Measurements from ENCODE around the gene TOR1AIP1.

The TOR1AIP1 gene

DNA sequence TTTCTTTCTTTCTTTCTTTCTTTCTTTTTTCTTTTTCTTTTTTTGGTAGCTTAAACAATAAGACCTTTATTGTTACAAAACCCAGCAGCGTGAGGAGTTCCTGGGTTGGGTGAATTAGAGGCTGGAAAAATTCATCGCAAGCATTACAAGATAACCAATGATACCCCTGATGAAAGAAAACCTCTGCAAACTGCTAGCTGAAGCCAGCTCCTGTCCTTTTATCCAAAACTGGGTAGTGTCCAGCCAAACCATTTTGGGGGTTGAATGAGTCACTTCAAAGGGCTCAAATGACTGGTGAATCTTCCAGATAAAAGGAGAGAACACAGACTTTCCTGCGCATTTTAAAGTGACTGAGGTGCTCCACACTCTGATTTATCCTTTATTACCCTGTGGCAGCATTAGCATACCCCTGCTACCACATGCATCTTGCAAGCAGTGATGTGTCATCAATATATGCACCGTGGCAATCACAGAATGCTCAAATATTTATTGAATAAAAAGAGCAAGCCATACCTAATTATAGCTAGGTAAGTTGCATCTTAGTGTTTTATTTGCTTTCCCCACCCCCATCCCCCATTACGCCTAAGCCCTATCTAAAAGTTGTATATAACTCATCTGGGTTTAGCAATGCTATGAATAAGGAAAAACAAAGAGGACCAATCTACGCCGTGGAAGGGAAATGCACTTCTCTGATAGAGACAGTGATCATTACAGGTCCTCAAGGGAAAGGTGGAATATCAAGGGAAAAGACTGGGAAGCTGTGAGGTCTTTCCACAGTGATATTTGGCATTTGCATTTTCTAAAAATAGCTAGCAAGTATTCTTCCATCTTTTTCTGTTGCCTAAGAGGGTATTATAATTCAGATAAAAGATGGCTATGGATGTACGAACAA is 40.1 kb downstream of the TOR1AIP1 start:
- no peak overlapping the region for H3K27ac ChIP-seq (ENCODE audit: insufficient read depth, low read depth, low read length, poor library complexity, severe bottlenecking)
- 84 to 89% methylated on average over 5 to 8 of the region's 8 CpGs for WGBS, 2 experiments
- H3K4me3 ChIP-seq (ENCODE audit: insufficient read depth, low read depth, low read length), result no peak overlapping the region

DNA sequence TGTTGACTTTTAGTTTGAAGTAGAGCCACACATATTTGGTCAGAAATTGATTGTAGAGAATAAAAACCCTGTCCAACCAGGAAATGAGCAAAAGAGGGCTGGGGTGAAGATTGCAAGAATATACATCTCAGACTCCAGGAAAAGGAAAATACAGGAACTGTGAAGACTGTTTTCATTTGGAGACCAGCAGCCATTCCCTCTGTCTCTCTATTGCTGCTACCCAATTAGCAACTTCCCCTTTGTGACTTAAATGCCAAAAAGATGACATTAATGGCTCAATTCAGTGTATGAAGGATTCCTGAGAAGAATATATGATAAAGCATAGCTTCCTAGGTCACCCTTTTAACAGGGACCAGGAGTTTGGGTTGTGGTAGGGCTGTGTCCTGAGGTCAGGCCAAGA is 40.9 kb downstream of the TOR1AIP1 start:
- Histone ChIP-seq H3K27ac (ENCODE audit: insufficient read depth, low read depth, low read length, poor library complexity, severe bottlenecking) (no peak overlapping the region), H3K36me3 (ENCODE audit: control insufficient read depth, insufficient read depth, low read length) (peaks cover 6% of the 10 kb centered on the region), H3K27me3 (ENCODE audit: control insufficient read depth, insufficient read depth, low read length, poor library complexity, severe bottlenecking) (no peaks in the 10 kb centered on the region), H3K9me3 (ENCODE audit: control insufficient read depth, low read length) (no peaks in the 10 kb centered on the region), H3K4me3 (ENCODE audit: insufficient read depth, low read depth, low read length) (no peak overlapping the region), H3K4me1 (ENCODE audit: control insufficient read depth, insufficient read depth, low read length) (no peaks in the 10 kb centered on the region)

More for the DNA sequence above, 40.1 kb downstream of the TOR1AIP1 start:
- H3K4me1 ChIP-seq (ENCODE audit: control insufficient read depth, insufficient read depth, low read length), result no peaks in the 10 kb centered on the region
- peaks cover 13% of the 10 kb centered on the region for H3K36me3 ChIP-seq (ENCODE audit: control insufficient read depth, insufficient read depth, low read length)
- no peaks in the 10 kb centered on the region for H3K27me3 ChIP-seq (ENCODE audit: control insufficient read depth, insufficient read depth, low read length, poor library complexity, severe bottlenecking)
- H3K9me3 ChIP-seq (ENCODE audit: control insufficient read depth, low read length), result no peaks in the 10 kb centered on the region

GRCh38 chr1:179924268-179924667 is 42.2 kb downstream of the TOR1AIP1 start:
- 100% methylated on average over 1 of the region's 1 CpG for WGBS, 2 experiments
- Histone ChIP-seq H3K36me3 (ENCODE audit: control insufficient read depth, insufficient read depth, low read length) (peaks cover 2% of the 10 kb centered on the region), H3K27ac (ENCODE audit: insufficient read depth, low read depth, low read length, poor library complexity, severe bottlenecking) (no peak overlapping the region)

DNA sequence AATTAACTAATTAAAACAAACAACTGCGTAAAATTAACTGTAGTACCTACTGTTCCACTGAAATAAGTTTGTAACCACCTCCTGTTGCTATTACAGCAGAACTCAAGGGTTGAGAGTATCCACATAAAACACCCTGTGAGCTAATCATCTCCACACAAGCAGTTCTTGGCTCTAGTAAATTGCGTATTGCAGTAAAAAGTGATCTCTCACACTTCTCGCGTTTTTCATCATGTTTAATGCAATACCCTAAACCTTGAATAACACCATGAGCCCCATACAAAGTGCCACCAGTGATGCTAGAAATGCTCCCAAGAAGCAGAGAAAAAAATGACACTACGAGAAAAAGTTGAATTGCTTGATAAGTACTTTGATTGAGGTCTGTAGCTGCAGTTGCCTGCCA is 43.2 kb downstream of the TOR1AIP1 start:
- Histone ChIP-seq H3K27ac (ENCODE audit: insufficient read depth, low read depth, low read length, poor library complexity, severe bottlenecking) (no peak overlapping the region), H3K36me3 (ENCODE audit: control insufficient read depth, insufficient read depth, low read length) (no peaks in the 10 kb centered on the region), H3K4me3 (ENCODE audit: insufficient read depth, low read depth, low read length) (no peak overlapping the region), H3K4me1 (ENCODE audit: control insufficient read depth, insufficient read depth, low read length) (no peaks in the 10 kb centered on the region), H3K9me3 (ENCODE audit: control insufficient read depth, low read length) (no peaks in the 10 kb centered on the region), H3K27me3 (ENCODE audit: control insufficient read depth, insufficient read depth, low read length, poor library complexity, severe bottlenecking) (no peaks in the 10 kb centered on the region)
- 95 to 97% methylated on average over 5 of the region's 5 CpGs for WGBS, 2 experiments

More at GRCh38 chr1:179924268-179924667, 42.2 kb downstream of the TOR1AIP1 start:
- Histone ChIP-seq H3K27me3 (ENCODE audit: control insufficient read depth, insufficient read depth, low read length, poor library complexity, severe bottlenecking) (no peaks in the 10 kb centered on the region), H3K9me3 (ENCODE audit: control insufficient read depth, low read length) (no peaks in the 10 kb centered on the region), H3K4me3 (ENCODE audit: insufficient read depth, low read depth, low read length) (no peak overlapping the region), H3K4me1 (ENCODE audit: control insufficient read depth, insufficient read depth, low read length) (no peaks in the 10 kb centered on the region)

- H3K27ac ChIP-seq (ENCODE audit: insufficient read depth, low read depth, low read length, poor library complexity, severe bottlenecking), result no peak overlapping the region
- H3K36me3 ChIP-seq (ENCODE audit: control insufficient read depth, insufficient read depth, low read length), result no peaks in the 10 kb centered on the region
- no peaks in the 10 kb centered on the region for H3K27me3 ChIP-seq (ENCODE audit: control insufficient read depth, insufficient read depth, low read length, poor library complexity, severe bottlenecking)
- 86 to 96% methylated on average over 2 to 4 of the region's 4 CpGs for WGBS, 2 experiments
- H3K9me3 ChIP-seq (ENCODE audit: control insufficient read depth, low read length), result no peaks in the 10 kb centered on the region
- no peaks in the 10 kb centered on the region for H3K4me1 ChIP-seq (ENCODE audit: control insufficient read depth, insufficient read depth, low read length)
- H3K4me3 ChIP-seq (ENCODE audit: insufficient read depth, low read depth, low read length), result no peak overlapping the region
Observed at GRCh38 chr1:179925922-179926849, 44.1 kb downstream of the TOR1AIP1 start.

- 93 to 99% methylated on average over 3 of the region's 3 CpGs for WGBS, 2 experiments
- H3K36me3 ChIP-seq (ENCODE audit: control insufficient read depth, insufficient read depth, low read length), result no peaks in the 10 kb centered on the region
- no peaks in the 10 kb centered on the region for H3K9me3 ChIP-seq (ENCODE audit: control insufficient read depth, low read length)
- no peak overlapping the region for H3K4me3 ChIP-seq (ENCODE audit: insufficient read depth, low read depth, low read length)
- no peak overlapping the region for H3K27ac ChIP-seq (ENCODE audit: insufficient read depth, low read depth, low read length, poor library complexity, severe bottlenecking)
- H3K27me3 ChIP-seq (ENCODE audit: control insufficient read depth, insufficient read depth, low read length, poor library complexity, severe bottlenecking), result no peaks in the 10 kb centered on the region
- no peaks in the 10 kb centered on the region for H3K4me1 ChIP-seq (ENCODE audit: control insufficient read depth, insufficient read depth, low read length)
Observed at GRCh38 chr1:179926850-179927205, 44.7 kb downstream of the TOR1AIP1 start.

GRCh38 chr1:179929955-179930798 is 48.1 kb downstream of the TOR1AIP1 start:
- Histone ChIP-seq H3K4me3 (ENCODE audit: insufficient read depth, low read depth, low read length) (no peak overlapping the region), H3K4me1 (ENCODE audit: control insufficient read depth, insufficient read depth, low read length) (no peaks in the 10 kb centered on the region), H3K27ac (ENCODE audit: insufficient read depth, low read depth, low read length, poor library complexity, severe bottlenecking) (no peak overlapping the region), H3K9me3 (ENCODE audit: control insufficient read depth, low read length) (no peaks in the 10 kb centered on the region), H3K27me3 (ENCODE audit: control insufficient read depth, insufficient read depth, low read length, poor library complexity, severe bottlenecking) (no peaks in the 10 kb centered on the region), H3K36me3 (ENCODE audit: control insufficient read depth, insufficient read depth, low read length) (no peaks in the 10 kb centered on the region)
- 79 to 100% methylated on average over 2 of the region's 2 CpGs for WGBS, 2 experiments

DNA sequence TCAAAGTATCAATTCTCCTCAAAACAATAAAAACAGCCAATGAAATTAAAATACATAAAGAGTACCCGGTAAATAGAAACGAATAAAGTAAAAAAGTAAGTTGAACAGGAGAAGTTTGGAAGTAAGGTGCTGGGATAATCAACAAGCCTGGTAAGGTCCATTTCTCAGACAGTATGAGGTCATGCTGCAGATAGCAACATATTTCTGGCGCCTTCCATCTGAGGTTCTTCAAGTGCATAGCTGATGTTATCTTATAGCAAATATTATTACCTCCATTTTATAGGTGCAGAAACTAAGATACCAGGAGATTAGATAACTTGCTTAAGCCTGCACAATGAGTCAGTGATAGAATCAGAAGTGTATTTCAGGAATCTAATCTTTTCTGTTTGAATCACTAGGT is 48.8 kb downstream of the TOR1AIP1 start:
- Histone ChIP-seq H3K27me3 (ENCODE audit: control insufficient read depth, insufficient read depth, low read length, poor library complexity, severe bottlenecking) (no peaks in the 10 kb centered on the region), H3K27ac (ENCODE audit: insufficient read depth, low read depth, low read length, poor library complexity, severe bottlenecking) (no peak overlapping the region), H3K9me3 (ENCODE audit: control insufficient read depth, low read length) (no peaks in the 10 kb centered on the region), H3K36me3 (ENCODE audit: control insufficient read depth, insufficient read depth, low read length) (no peaks in the 10 kb centered on the region), H3K4me1 (ENCODE audit: control insufficient read depth, insufficient read depth, low read length) (no peaks in the 10 kb centered on the region), H3K4me3 (ENCODE audit: insufficient read depth, low read depth, low read length) (no peak overlapping the region)
- WGBS, 2 experiments, result 98 to 100% methylated on average over 3 of the region's 3 CpGs

- no peaks in the 10 kb centered on the region for H3K9me3 ChIP-seq (ENCODE audit: control insufficient read depth, low read length)
- H3K4me1 ChIP-seq (ENCODE audit: control insufficient read depth, insufficient read depth, low read length), result no peaks in the 10 kb centered on the region
- no peak overlapping the region for H3K27ac ChIP-seq (ENCODE audit: insufficient read depth, low read depth, low read length, poor library complexity, severe bottlenecking)
- H3K27me3 ChIP-seq (ENCODE audit: control insufficient read depth, insufficient read depth, low read length, poor library complexity, severe bottlenecking), result no peaks in the 10 kb centered on the region
- WGBS, 2 experiments, result 92 to 99% methylated on average over 2 of the region's 2 CpGs
- H3K36me3 ChIP-seq (ENCODE audit: control insufficient read depth, insufficient read depth, low read length), result no peaks in the 10 kb centered on the region
- no peak overlapping the region for H3K4me3 ChIP-seq (ENCODE audit: insufficient read depth, low read depth, low read length)
Observed at GRCh38 chr1:179933219-179933618, 51.1 kb downstream of the TOR1AIP1 start.

Data from ectodermal cell (in vitro differentiated cells).